SK-N-SH (cell line): ENCODE data around the gene RFT1. TPM values are rescaled to one million over a fixed set of nuclear protein-coding genes. Genes with fewer than 3 reads are reported as not detected.

ENCODE experiments used
- CTCF ChIA-PET: fragments of 300-600, 350-600 bp; formaldehyde crosslinking; extraction: SDS; loops from one replicate; lab custom pipeline; 2021; lab: Yijun Ruan, JAX
- POLR2A ChIA-PET: fragments of 350-600 bp; sonication (Branson Sonifier 250); formaldehyde crosslinking; extraction: SDS; loops from one replicate; lab custom pipeline; 2020; ENCODE audit warnings: antibody characterized with exemption, inconsistent platforms; lab: Yijun Ruan, JAX
- DNase-seq: peaks from one replicate; pipeline ENCODE4 v3.0.0; 2012
- H2AFZ ChIP-seq: fragments of 200-600 bp; sonication (generic); 2 replicates; pipeline ENCODE4 v1.8.1; 2016; ENCODE audit warnings: antibody characterized with exemption, mild to moderate bottlenecking, low read depth
- H3F3A ChIP-seq: fragments of 200-600 bp; sonication (generic); replicated peaks from 2 replicates; pipeline ENCODE3; 2016; ENCODE audit warnings: antibody characterized with exemption, mild to moderate bottlenecking; ENCODE audit not compliant: insufficient read depth
- H3K27ac ChIP-seq, 2 experiments: fragments of 200-500 bp in 1 of 2; fragments of 200-600 bp in 1 of 2; sonication (Bioruptor generic) in 1 of 2; sonication (generic), shearing (Covaris generic) in 1 of 2; 2 replicates each; pipeline versions ENCODE4 v1.5.1 to v1.6.1; 2014 to 2016; ENCODE audit warnings: low read depth in 2 of 2, inconsistent platforms in 1 of 2, low read length in 1 of 2, mild to moderate bottlenecking in 1 of 2, mixed read lengths in 1 of 2
- H3K27me3 ChIP-seq: fragments of 200-600 bp; sonication (generic), shearing (Covaris generic); 2 replicates; pipeline ENCODE4 v1.6.1; 2016; ENCODE audit warnings: mixed run types; ENCODE audit not compliant: insufficient read depth
- H3K36me3 ChIP-seq, 2 experiments: fragments of 200-500 bp in 1 of 2; fragments of 200-600 bp in 1 of 2; sonication (Bioruptor generic) in 1 of 2; sonication (generic) in 1 of 2; replicated peaks in 1 of 2; 2 replicates each; pipeline versions ENCODE3 to v1.5.1; 2014 to 2016; ENCODE audit warnings: low read length in 1 of 2, mild to moderate bottlenecking in 1 of 2; ENCODE audit not compliant: insufficient read depth in 2 of 2, control insufficient read depth in 1 of 2
- H3K4me1 ChIP-seq, 2 experiments: fragments of 200-500 bp in 1 of 2; fragments of 200-600 bp in 1 of 2; sonication (Bioruptor generic) in 1 of 2; sonication (generic), shearing (Covaris generic) in 1 of 2; 2 replicates each; pipeline versions ENCODE4 v1.5.1 to v1.6.1; 2014 to 2016; ENCODE audit warnings: low read depth in 1 of 2, low read length in 1 of 2, mixed run types in 1 of 2; ENCODE audit not compliant: insufficient read depth in 2 of 2, control insufficient read depth in 1 of 2
- H3K4me2 ChIP-seq: fragments of 200-600 bp; sonication (generic), shearing (Covaris generic); 2 replicates; pipeline ENCODE4 v1.6.1; 2017; ENCODE audit warnings: mixed run types
- H3K4me3 ChIP-seq, 2 experiments: fragments of 200-500 bp in 1 of 2; fragments of 200-600 bp in 1 of 2; sonication (Bioruptor generic) in 1 of 2; sonication (generic), shearing (Covaris generic) in 1 of 2; 2 replicates each; pipeline versions ENCODE4 v1.5.1 to v1.8.1; 2014 to 2016; ENCODE audit warnings: low read depth in 2 of 2, inconsistent platforms in 1 of 2, low read length in 1 of 2, mild to moderate bottlenecking in 1 of 2, mixed read lengths in 1 of 2, moderate library complexity in 1 of 2
- H3K79me2 ChIP-seq: fragments of 200-600 bp; sonication (generic); 2 replicates; pipeline ENCODE4 v1.8.1; 2017; ENCODE audit warnings: mild to moderate bottlenecking; ENCODE audit not compliant: insufficient read depth
- H3K9ac ChIP-seq: fragments of 200-600 bp; sonication (generic); 2 replicates; pipeline ENCODE4 v1.6.1; 2017; ENCODE audit warnings: mixed run types
- H3K9me2 ChIP-seq: fragments of 200-600 bp; sonication (generic); 2 replicates; pipeline ENCODE4 v1.6.1; 2017; ENCODE audit warnings: mixed run types
- H3K9me3 ChIP-seq: fragments of 200-600 bp; sonication (generic); 2 replicates; pipeline ENCODE4 v1.6.1; 2017; ENCODE audit warnings: mixed run types, mild to moderate bottlenecking, moderate library complexity
- H4K20me1 ChIP-seq: fragments of 200-600 bp; sonication (generic); 2 replicates; pipeline ENCODE4 v1.6.1; 2017; ENCODE audit warnings: mild to moderate bottlenecking, mixed run types; ENCODE audit not compliant: insufficient read depth
- CTCF ChIP-seq: fragments of 200-600 bp; sonication (generic); IDR thresholded peaks from 2 replicates; pipeline ENCODE4 v1.6.1; 2017; ENCODE audit warnings: antibody characterized with exemption, mild to moderate bottlenecking, moderate library complexity
- ELF1 ChIP-seq: IDR thresholded peaks from 2 replicates; pipeline ENCODE4 v1.4.0; 2012
- EZH2phosphoT487 ChIP-seq: fragments of 200-600 bp; sonication (generic); IDR thresholded peaks from 2 replicates; pipeline ENCODE4 v1.6.1; 2017; ENCODE audit warnings: low read depth, mixed run types, mild to moderate bottlenecking, antibody characterized with exemption, moderate library complexity, borderline replicate concordance
- FOSL2 ChIP-seq: IDR thresholded peaks from 2 replicates; pipeline ENCODE4 v1.4.0; 2012; ENCODE audit warnings: low read depth, mild to moderate bottlenecking, moderate library complexity, borderline replicate concordance
- FOXM1 ChIP-seq: IDR thresholded peaks from 2 replicates; pipeline ENCODE4 v1.4.0; 2012; ENCODE audit warnings: low read depth, mild to moderate bottlenecking
- GABPA ChIP-seq: IDR thresholded peaks from 2 replicates; pipeline ENCODE4 v1.4.0; 2012; ENCODE audit warnings: low read depth, mild to moderate bottlenecking
- JUND ChIP-seq: IDR thresholded peaks from 2 replicates; pipeline ENCODE4 v1.4.0; 2012
- MEF2A ChIP-seq: IDR thresholded peaks from 2 replicates; pipeline ENCODE4 v1.4.0; 2012; ENCODE audit warnings: low read depth, borderline replicate concordance
- MXI1 ChIP-seq: IDR thresholded peaks from 2 replicates; pipeline ENCODE4 v1.6.1; 2012; ENCODE audit warnings: mild to moderate bottlenecking, low read depth, low read length, improper control_type of control experiment
- NFIC ChIP-seq: IDR thresholded peaks from 2 replicates; pipeline ENCODE4 v1.4.0; 2012; ENCODE audit warnings: borderline replicate concordance
- POLR2AphosphoS5 ChIP-seq: IDR thresholded peaks from 2 replicates; pipeline ENCODE4 v1.6.1; 2012; ENCODE audit warnings: low read depth, low read length
- RAD21 ChIP-seq: IDR thresholded peaks from 2 replicates; pipeline ENCODE4 v1.6.1; 2012; ENCODE audit warnings: mild to moderate bottlenecking, low read length
- RCOR1 ChIP-seq: fragments of 150-350 bp; IDR thresholded peaks from 2 replicates; pipeline ENCODE4 v1.6.1; 2017; ENCODE audit warnings: antibody characterized with exemption, low read length
- RXRA ChIP-seq: IDR thresholded peaks from 2 replicates; pipeline ENCODE4 v1.4.0; 2012; ENCODE audit warnings: low read depth, mild to moderate bottlenecking, borderline replicate concordance
- SIN3A ChIP-seq: IDR thresholded peaks from 2 replicates; pipeline ENCODE4 v1.6.1; 2012; ENCODE audit warnings: low read depth, mild to moderate bottlenecking, low read length, moderate library complexity, borderline replicate concordance
- SMC3 ChIP-seq: IDR thresholded peaks from 2 replicates; pipeline ENCODE4 v1.6.1; 2012; ENCODE audit warnings: low read depth, low read length, improper control_type of control experiment
- TAF1 ChIP-seq: IDR thresholded peaks from 2 replicates; pipeline ENCODE4 v1.6.1; 2012; ENCODE audit warnings: low read depth, mild to moderate bottlenecking, low read length, moderate library complexity, borderline replicate concordance
- TEAD4 ChIP-seq: IDR thresholded peaks from 2 replicates; pipeline ENCODE4 v1.4.0; 2012; ENCODE audit warnings: mild to moderate bottlenecking, borderline replicate concordance; ENCODE audit not compliant: insufficient read depth
- ZBTB33 ChIP-seq: IDR thresholded peaks from 2 replicates; pipeline ENCODE4 v1.4.0; 2012; ENCODE audit warnings: low read depth, borderline replicate concordance
- WGBS: methylation state at CpG from one replicate; pipeline ENCODE4 v1.1.6; 2017; ENCODE audit warnings: low lambda C conversion rate; 5-methylcytosine and 5-hydroxymethylcytosine counted together
- polyA plus RNA-seq, 3 experiments: library from polyadenylated mRNA; depleted of rRNA; stranded (reverse); fragments of >200 nt; gene quantifications; 2 replicates each; pipeline ENCODE4 v1.2.3, GENCODE V29; 2012
- TF ChIP-seq, protein P1 (sequence below): fragments of 150-350 bp; IDR thresholded peaks from 2 replicates; pipeline ENCODE4 v1.6.1; 2016; ENCODE audit warnings: mild to moderate bottlenecking, low read depth, low read length
- TF ChIP-seq, protein P2 (sequence below): IDR thresholded peaks from 2 replicates; pipeline ENCODE4 v1.4.0; 2012; ENCODE audit warnings: low read depth, borderline replicate concordance

Gene RFT1
- polyA plus RNA-seq, 1 of the 3 experiments (the other 2 are of a cell fraction), result 13.8 TPM

- Histone ChIP-seq H4K20me1 (no peaks in the 10 kb centered on the region), H3K9me2 (no peaks in the 10 kb centered on the region), H3K36me3 (no peaks in the 10 kb centered on the region), H3F3A (no peaks in the 10 kb centered on the region), H3K27me3 (no peaks in the 10 kb centered on the region), H3K4me1 (peaks cover 0 to 17% of the 10 kb centered on the region in 2 experiments; a peak in 1 of 4 replicates), H2AFZ (no peak overlapping the region), H3K27ac (no peak overlapping the region), H3K9me3 (no peaks in the 10 kb centered on the region), H3K4me3 (no peak overlapping the region), H3K79me2 (no peaks in the 10 kb centered on the region), H3K4me2 (no peak overlapping the region), H3K9ac (no peak overlapping the region)
- TF ChIP-seq RAD21, result no peak
- TF ChIP-seq RCOR1, result no peak
- TF ChIP-seq SIN3A, result no peak
- TF ChIP-seq EZH2phosphoT487, result no peak
- no peak for DNase-seq
- ChIA-PET POLR2A (no interaction called here), CTCF (interaction anchor here (7.5 kb wide), 1 partner anchor 228 kb away, joined by 73 read pairs; no protein-coding TSS in a partner anchor)
- WGBS, result 88% methylated on average over 8 of the region's 10 CpGs
These were observed 52.6 kb downstream of the RFT1 start for GRCh38 chr3:53077476-53078220.

- Histone ChIP-seq H3K9me3 (no peaks in the 10 kb centered on the region), H3K27me3 (no peaks in the 10 kb centered on the region), H3K9me2 (no peaks in the 10 kb centered on the region), H3K4me3 (no peak overlapping the region), H3K27ac (no peak overlapping the region), H2AFZ (no peak overlapping the region), H3K4me1 (peaks cover 0 to 26% of the 10 kb centered on the region in 2 experiments; a peak in 1 of 4 replicates), H3K4me2 (no peak overlapping the region), H4K20me1 (no peaks in the 10 kb centered on the region), H3F3A (no peaks in the 10 kb centered on the region), H3K9ac (no peak overlapping the region), H3K79me2 (no peaks in the 10 kb centered on the region), H3K36me3 (no peaks in the 10 kb centered on the region)
- ChIA-PET CTCF (interaction anchor here (1.1 to 7.5 kb wide), 2 partner anchors 30 to 226 kb away, joined by 3 to 73 read pairs; no protein-coding TSS in a partner anchor), POLR2A (interaction anchor here (1.7 kb wide), 1 partner anchor 8 kb away, joined by 3 read pairs; no protein-coding TSS in a partner anchor)
- DNase-seq, result no peak
- no peak for TF ChIP-seq ELF1
- no peak for TF ChIP-seq FOSL2
- no peak for TF ChIP-seq FOXM1
- no peak for TF ChIP-seq TAF1
- TF ChIP-seq RAD21, result no peak
- no peak for TF ChIP-seq JUND
- TF ChIP-seq MXI1, result no peak
- no peak for TF ChIP-seq NFIC
- TF ChIP-seq POLR2AphosphoS5, result no peak
- no peak for TF ChIP-seq TEAD4
- no peak for TF ChIP-seq SIN3A
- no peak for TF ChIP-seq GABPA
- TF ChIP-seq, protein P1, sequence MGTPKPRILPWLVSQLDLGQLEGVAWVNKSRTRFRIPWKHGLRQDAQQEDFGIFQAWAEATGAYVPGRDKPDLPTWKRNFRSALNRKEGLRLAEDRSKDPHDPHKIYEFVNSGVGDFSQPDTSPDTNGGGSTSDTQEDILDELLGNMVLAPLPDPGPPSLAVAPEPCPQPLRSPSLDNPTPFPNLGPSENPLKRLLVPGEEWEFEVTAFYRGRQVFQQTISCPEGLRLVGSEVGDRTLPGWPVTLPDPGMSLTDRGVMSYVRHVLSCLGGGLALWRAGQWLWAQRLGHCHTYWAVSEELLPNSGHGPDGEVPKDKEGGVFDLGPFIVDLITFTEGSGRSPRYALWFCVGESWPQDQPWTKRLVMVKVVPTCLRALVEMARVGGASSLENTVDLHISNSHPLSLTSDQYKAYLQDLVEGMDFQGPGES, result no peak
- no peak for TF ChIP-seq CTCF
- TF ChIP-seq RXRA, result no peak
- TF ChIP-seq, protein P2, sequence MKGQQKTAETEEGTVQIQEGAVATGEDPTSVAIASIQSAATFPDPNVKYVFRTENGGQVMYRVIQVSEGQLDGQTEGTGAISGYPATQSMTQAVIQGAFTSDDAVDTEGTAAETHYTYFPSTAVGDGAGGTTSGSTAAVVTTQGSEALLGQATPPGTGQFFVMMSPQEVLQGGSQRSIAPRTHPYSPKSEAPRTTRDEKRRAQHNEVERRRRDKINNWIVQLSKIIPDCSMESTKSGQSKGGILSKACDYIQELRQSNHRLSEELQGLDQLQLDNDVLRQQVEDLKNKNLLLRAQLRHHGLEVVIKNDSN, result no peak
- TF ChIP-seq SMC3, result no peak
- TF ChIP-seq ZBTB33, result no peak
- TF ChIP-seq MEF2A, result no peak
- 93% methylated on average over 3 of the region's 3 CpGs for WGBS
These were observed 54.5 kb downstream of the RFT1 start for GRCh38 chr3:53075743-53076140.
